Common myeloid progenitor, CD34-positive (primary cell): ENCODE results near the gene PTPRK.

Experiments
- CTCF ChIA-PET: fragments of 350-600 bp; sonication (Branson Sonifier 250); formaldehyde crosslinking; loops from one replicate; lab custom pipeline; 2021; ENCODE audit warnings: antibody characterized with exemption; lab: Charles Lee
- POLR2A ChIA-PET: fragments of 350-600 bp; sonication (Branson Sonifier 250); formaldehyde crosslinking; loops from one replicate; lab custom pipeline; 2021; ENCODE audit warnings: antibody characterized with exemption; lab: Charles Lee
- DNase-seq, 3 donors: peaks; one replicate each; pipeline versions ENCODE4 v3.0.0 to v3.0.0-alpha.2; 2013
- H3K27ac ChIP-seq, 2 experiments: 1 replicate in 1 of 2; 2 replicates in 1 of 2; pipeline ENCODE4 v1.7.0; 2013; ENCODE audit warnings: inconsistent platforms in 2 of 2, low read length in 2 of 2, mild to moderate bottlenecking in 2 of 2, low read depth in 1 of 2, moderate library complexity in 1 of 2; ENCODE audit not compliant: severe bottlenecking in 2 of 2, insufficient read depth in 1 of 2, poor library complexity in 1 of 2
- H3K27me3 ChIP-seq, 5 experiments: replicated peaks in 2 of 5; 1 replicate in 3 of 5; 2 replicates in 2 of 5; pipeline versions ENCODE4 v1.6.1 to v1.7.0; 2013; ENCODE audit warnings: low read length in 4 of 5, mild to moderate bottlenecking in 2 of 5, moderate library complexity in 2 of 5, inconsistent platforms in 1 of 5; ENCODE audit not compliant: insufficient read depth in 5 of 5, control insufficient read depth in 4 of 5
- H3K36me3 ChIP-seq, 4 experiments: 1 replicate in 2 of 4; 2 replicates in 2 of 4; pipeline versions ENCODE4 v1.6.1 to v1.7.0; 2013; ENCODE audit warnings: low read length in 3 of 4, control low read depth in 1 of 4, mild to moderate bottlenecking in 1 of 4; ENCODE audit not compliant: control insufficient read depth in 4 of 4, insufficient read depth in 4 of 4
- H3K4me1 ChIP-seq, 4 experiments: 1 replicate in 3 of 4; 2 replicates in 1 of 4; pipeline versions ENCODE4 v1.6.1 to v1.7.1; 2013; ENCODE audit warnings: low read length in 3 of 4, mild to moderate bottlenecking in 3 of 4, control low read depth in 1 of 4, inconsistent platforms in 1 of 4, moderate library complexity in 1 of 4; ENCODE audit not compliant: control insufficient read depth in 4 of 4, insufficient read depth in 4 of 4; ENCODE audit errors: control extremely low read depth in 1 of 4
- H3K4me3 ChIP-seq, 7 experiments: 1 replicate in 4 of 7; 2 replicates in 3 of 7; pipeline versions ENCODE4 v1.5.1 to v1.7.0; 2013; ENCODE audit warnings: mild to moderate bottlenecking in 7 of 7, low read length in 6 of 7, moderate library complexity in 6 of 7, inconsistent platforms in 2 of 7, low read depth in 2 of 7, control low read depth in 1 of 7; ENCODE audit not compliant: insufficient read depth in 4 of 7, control insufficient read depth in 1 of 7; ENCODE audit errors: extremely low read depth in 1 of 7
- H3K9me3 ChIP-seq, 5 experiments: 1 replicate in 4 of 5; 2 replicates in 1 of 5; pipeline versions ENCODE4 v1.6.1 to v1.7.1; 2013; ENCODE audit warnings: low read length in 4 of 5, mild to moderate bottlenecking in 2 of 5, inconsistent platforms in 1 of 5, low read depth in 1 of 5, moderate library complexity in 1 of 5; ENCODE audit not compliant: control insufficient read depth in 4 of 5, insufficient read depth in 2 of 5; ENCODE audit errors: control extremely low read depth in 1 of 5
- WGBS: methylation state at CpG from one replicate; pipeline ENCODE4 v1.1.5; 2013; ENCODE audit not compliant: insufficient coverage; 5-methylcytosine and 5-hydroxymethylcytosine counted together

The PTPRK gene

GRCh38 chr6:128179876-128180438 is 340.4 kb downstream of the PTPRK start:
- peaks cover 0 to 7% (median 0%) of the 10 kb centered on the region in 4 experiments for H3K4me1 ChIP-seq
- POLR2A ChIA-PET: no interaction called here
- no peaks in the 10 kb centered on the region for H3K27me3 ChIP-seq
- no peak overlapping the region for H3K27ac ChIP-seq
- CTCF ChIA-PET: no interaction called here
- no peaks in the 10 kb centered on the region for H3K9me3 ChIP-seq
- no peaks in the 10 kb centered on the region for H3K36me3 ChIP-seq
- no peak overlapping the region for H3K4me3 ChIP-seq
- peak in 1 of 3 donors; percentile 0 for DNase-seq

- H3K36me3 ChIP-seq: no peaks in the 10 kb centered on the region
- no peaks in the 10 kb centered on the region for H3K4me1 ChIP-seq
- no peak overlapping the region for H3K4me3 ChIP-seq
- no peaks in the 10 kb centered on the region for H3K27me3 ChIP-seq
- POLR2A ChIA-PET: no interaction called here
- CTCF ChIA-PET: no interaction called here
- no peaks in the 10 kb centered on the region for H3K9me3 ChIP-seq
- no peak for DNase-seq
- H3K27ac ChIP-seq: no peak overlapping the region
Observed at GRCh38 chr6:128174724-128175123, 345.7 kb downstream of the PTPRK start.

GRCh38 chr6:128172752-128173682 is 347.4 kb downstream of the PTPRK start:
- CTCF ChIA-PET: no interaction called here
- Histone ChIP-seq H3K4me3 (no peak overlapping the region), H3K9me3 (no peaks in the 10 kb centered on the region), H3K27ac (no peak overlapping the region), H3K36me3 (no peaks in the 10 kb centered on the region), H3K4me1 (no peaks in the 10 kb centered on the region), H3K27me3 (no peaks in the 10 kb centered on the region)
- POLR2A ChIA-PET: no interaction called here
- 100% methylated on average over 1 of the region's 4 CpGs for WGBS
- DNase-seq: no peak

GRCh38 chr6:128172081-128172480 is 348.3 kb downstream of the PTPRK start:
- H3K27ac ChIP-seq: no peak overlapping the region
- no peaks in the 10 kb centered on the region for H3K27me3 ChIP-seq
- DNase-seq: no peak
- H3K4me1 ChIP-seq: no peaks in the 10 kb centered on the region
- no peak overlapping the region for H3K4me3 ChIP-seq
- ChIA-PET POLR2A (no interaction called here), CTCF (no interaction called here)
- peaks cover 0 to 1% (median 0%) of the 10 kb centered on the region in 5 experiments for H3K9me3 ChIP-seq
- H3K36me3 ChIP-seq: no peaks in the 10 kb centered on the region

GRCh38 chr6:128171182-128171581 is 349.2 kb downstream of the PTPRK start:
- Histone ChIP-seq H3K36me3 (no peaks in the 10 kb centered on the region), H3K4me3 (no peak overlapping the region), H3K27ac (no peak overlapping the region), H3K4me1 (no peaks in the 10 kb centered on the region), H3K27me3 (no peaks in the 10 kb centered on the region), H3K9me3 (peaks cover 0 to 1% (median 0%) of the 10 kb centered on the region in 5 experiments)
- 100% methylated on average over 1 of the region's 4 CpGs for WGBS
- ChIA-PET CTCF (no interaction called here), POLR2A (no interaction called here)
- no peak for DNase-seq

- Histone ChIP-seq H3K9me3 (peaks cover 0 to 1% (median 0%) of the 10 kb centered on the region in 5 experiments), H3K4me3 (no peak overlapping the region), H3K27ac (no peak overlapping the region), H3K36me3 (no peaks in the 10 kb centered on the region), H3K27me3 (no peaks in the 10 kb centered on the region), H3K4me1 (no peaks in the 10 kb centered on the region)
- CTCF ChIA-PET: no interaction called here
- POLR2A ChIA-PET: no interaction called here
- no peak for DNase-seq
- 100% methylated on average over 4 of the region's 4 CpGs for WGBS
Observed at GRCh38 chr6:128168244-128168643, 352.2 kb downstream of the PTPRK start.

GRCh38 chr6:128167552-128167951 is 352.8 kb downstream of the PTPRK start:
- ChIA-PET POLR2A (no interaction called here), CTCF (no interaction called here)
- no peak overlapping the region for H3K4me3 ChIP-seq
- no peaks in the 10 kb centered on the region for H3K4me1 ChIP-seq
- no peak for DNase-seq
- peaks cover 0 to 1% (median 0%) of the 10 kb centered on the region in 5 experiments for H3K9me3 ChIP-seq
- no peaks in the 10 kb centered on the region for H3K27me3 ChIP-seq
- H3K36me3 ChIP-seq: no peaks in the 10 kb centered on the region
- no peak overlapping the region for H3K27ac ChIP-seq
